ENCODE measurements around the gene MUTYH.

DNA sequence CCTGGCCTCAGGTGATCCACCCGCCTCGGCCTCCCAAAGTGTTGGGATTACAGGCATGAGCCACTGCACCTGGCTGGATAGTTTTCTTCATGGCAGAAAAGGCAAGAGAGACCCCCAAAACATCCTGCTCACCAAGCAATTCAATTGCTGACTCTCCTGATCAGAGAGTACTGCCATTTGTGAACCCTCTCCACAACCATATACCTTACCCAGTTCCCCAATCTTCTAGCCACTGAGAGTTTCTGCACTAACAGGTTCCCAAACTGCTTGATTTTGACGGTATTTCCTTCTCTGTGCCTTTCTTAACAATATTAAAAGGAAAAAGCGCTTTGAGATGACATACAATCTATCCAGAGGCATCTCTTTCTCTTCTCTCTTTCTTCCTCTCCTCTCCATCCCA lies 39.9 kb upstream of the MUTYH start:
- TF ChIP-seq, protein P1, sequence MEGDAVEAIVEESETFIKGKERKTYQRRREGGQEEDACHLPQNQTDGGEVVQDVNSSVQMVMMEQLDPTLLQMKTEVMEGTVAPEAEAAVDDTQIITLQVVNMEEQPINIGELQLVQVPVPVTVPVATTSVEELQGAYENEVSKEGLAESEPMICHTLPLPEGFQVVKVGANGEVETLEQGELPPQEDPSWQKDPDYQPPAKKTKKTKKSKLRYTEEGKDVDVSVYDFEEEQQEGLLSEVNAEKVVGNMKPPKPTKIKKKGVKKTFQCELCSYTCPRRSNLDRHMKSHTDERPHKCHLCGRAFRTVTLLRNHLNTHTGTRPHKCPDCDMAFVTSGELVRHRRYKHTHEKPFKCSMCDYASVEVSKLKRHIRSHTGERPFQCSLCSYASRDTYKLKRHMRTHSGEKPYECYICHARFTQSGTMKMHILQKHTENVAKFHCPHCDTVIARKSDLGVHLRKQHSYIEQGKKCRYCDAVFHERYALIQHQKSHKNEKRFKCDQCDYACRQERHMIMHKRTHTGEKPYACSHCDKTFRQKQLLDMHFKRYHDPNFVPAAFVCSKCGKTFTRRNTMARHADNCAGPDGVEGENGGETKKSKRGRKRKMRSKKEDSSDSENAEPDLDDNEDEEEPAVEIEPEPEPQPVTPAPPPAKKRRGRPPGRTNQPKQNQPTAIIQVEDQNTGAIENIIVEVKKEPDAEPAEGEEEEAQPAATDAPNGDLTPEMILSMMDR (IDR thresholded peaks at IDR 0.05): no peak
- no peak for TF ChIP-seq POLR2A (IDR thresholded peaks at IDR 0.05)
- no peak for TF ChIP-seq EP300 (IDR thresholded peaks at IDR 0.05)

Data from ovary (tissue), 3 donors.